ENCODE results near the gene ME1.

ME1 gene

GRCh38 chr6:83185096-83185495 lies 245.8 kb downstream of the ME1 start:
- no peak for DNase-seq

DNA sequence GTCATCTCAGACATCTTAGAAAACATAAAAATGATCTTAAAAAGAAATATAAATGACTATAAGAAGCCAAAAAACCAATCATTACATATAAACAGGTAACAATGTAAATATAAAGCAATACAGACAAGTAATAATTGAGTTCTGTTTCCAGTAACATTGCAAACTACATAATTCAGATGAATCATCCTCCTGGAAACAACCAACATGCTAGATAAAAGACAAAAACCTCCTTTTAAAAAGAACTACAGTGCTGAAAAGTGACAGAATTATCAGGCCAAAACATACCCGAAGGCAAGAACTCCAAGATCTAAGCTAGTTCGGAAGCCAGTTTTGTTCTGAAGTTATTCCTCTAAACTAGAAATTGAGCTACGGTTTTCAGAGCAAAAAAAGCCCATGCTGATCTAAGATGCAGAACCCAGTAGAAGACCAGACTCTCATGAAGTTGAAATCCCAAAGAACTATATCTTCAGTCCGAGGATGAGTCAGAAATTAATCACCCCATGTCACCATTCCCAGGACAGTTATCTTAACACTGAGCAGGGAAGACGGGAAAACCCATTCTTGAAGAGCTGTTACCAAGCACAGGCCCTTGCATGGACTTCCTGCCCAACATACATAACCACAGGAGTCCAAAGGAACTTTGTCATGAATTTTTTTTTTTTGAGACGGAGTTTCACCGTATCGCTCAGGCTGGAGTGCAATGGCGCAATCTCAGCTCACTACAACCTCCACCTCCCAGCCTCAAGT lies 247.6 kb downstream of the ME1 start:
- DNase-seq, result peak; percentile 93

DNA sequence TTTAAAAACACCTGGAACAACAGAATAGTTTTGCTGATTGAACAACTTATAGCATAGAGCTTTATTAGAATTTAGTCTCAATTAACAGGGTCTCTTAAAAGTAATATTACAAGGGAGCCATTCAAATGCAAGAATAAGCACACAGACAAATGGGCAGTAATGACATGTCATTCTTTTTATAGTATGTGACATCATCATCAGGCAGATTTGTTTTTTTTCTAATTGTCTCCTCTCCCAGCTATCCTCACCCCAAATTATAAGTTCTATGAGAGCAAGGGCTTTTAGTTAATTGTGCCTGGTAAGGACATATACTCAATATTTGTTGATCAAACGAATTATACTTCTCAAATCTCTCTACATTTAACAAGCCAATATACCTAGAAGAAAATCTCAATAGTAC lies 248.7 kb downstream of the ME1 start:
- no peak for DNase-seq

GRCh38 chr6:83180426-83180950 lies 250.4 kb downstream of the ME1 start:
- DNase-seq, result no peak

DNA sequence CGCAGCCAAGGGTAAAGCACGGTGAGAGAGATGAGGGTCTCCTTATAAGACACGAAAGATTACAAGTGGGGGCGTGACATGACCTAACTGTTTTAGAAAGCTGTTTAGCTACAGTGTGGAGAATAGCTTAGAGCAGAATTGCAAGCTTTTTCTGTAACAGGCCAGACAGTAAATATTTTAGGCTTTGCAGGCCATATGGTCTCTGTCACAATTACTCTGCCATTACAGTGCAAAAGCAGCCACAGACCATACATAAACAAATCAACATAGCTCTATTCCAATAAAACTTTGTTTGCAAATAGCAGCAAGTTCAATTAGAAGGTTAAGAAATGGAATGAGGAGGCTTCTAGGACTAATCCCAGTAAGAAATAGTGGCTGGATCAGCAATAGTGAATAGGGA lies 254.6 kb downstream of the ME1 start:
- no peak for DNase-seq

GRCh38 chr6:83169511-83169910 lies 261.3 kb downstream of the ME1 start:
- DNase-seq, result no peak

GRCh38 chr6:83169106-83169505 lies 261.7 kb downstream of the ME1 start:
- DNase-seq, result no peak

DNA sequence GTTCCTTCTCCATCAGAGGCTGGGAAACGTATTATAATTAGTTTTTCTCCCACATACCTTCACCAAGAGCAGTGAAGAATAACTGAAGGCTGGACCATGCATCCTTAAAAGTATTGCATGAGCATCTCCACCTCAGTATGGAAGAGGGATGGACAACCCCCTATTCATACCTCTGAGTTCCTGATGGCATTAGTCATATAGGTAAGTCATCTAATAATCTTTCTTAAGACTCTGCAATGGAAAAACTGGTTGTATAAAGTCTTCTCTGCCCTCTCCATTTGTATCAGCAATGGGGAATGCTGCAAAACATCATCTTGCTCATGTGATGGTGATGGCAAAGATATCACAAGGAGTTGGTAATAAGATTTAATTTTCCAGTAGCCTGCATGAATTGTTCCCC lies 262.3 kb downstream of the ME1 start:
- DNase-seq, result no peak

- no peak for DNase-seq
These were observed 263.0 kb downstream of the ME1 start for GRCh38 chr6:83167726-83168278.

Data from fibroblast of skin of right biceps (primary cell).